Testis (tissue), 2 donors: ENCODE measurements around the gene LRRFIP1.

Experiments
- POLR2A ChIP-seq: fragments of 450-650 bp; IDR thresholded peaks from one replicate; pipeline ENCODE4 v1.6.1; 2017; ENCODE audit warnings: antibody characterized with exemption, mild to moderate bottlenecking, moderate library complexity
- TF ChIP-seq, protein P1 (sequence below), 3 experiments: fragments of 450-650 bp in 2 of 3; fragments of 200-600 bp in 1 of 3; sonication (generic) in 1 of 3; IDR thresholded peaks; one replicate each; pipeline ENCODE4 v1.5.1; 2016 to 2019; ENCODE audit warnings: antibody characterized with exemption in 3 of 3, mild to moderate bottlenecking in 2 of 3, moderate library complexity in 1 of 3

DNA sequence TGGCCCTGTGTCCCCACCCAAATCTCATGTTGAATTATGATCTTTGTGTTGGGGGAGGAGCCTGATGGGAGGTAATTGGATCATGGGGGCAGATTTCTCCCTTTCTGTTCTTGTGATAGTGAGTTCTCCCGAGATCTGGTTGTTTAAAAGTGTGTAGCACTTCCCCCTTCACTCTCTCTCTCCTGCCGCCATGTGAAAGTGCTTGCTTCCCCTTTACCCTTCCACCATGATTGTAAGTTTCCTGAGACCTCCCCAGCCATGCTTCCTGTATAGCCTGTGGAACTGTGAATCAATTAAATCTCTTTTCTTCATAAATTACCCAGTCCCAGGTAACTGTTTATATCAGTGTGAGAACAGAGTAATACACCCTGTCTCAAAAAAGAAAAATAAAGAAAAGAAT is 25.5 kb downstream of the LRRFIP1 start:
- TF ChIP-seq, protein P1, sequence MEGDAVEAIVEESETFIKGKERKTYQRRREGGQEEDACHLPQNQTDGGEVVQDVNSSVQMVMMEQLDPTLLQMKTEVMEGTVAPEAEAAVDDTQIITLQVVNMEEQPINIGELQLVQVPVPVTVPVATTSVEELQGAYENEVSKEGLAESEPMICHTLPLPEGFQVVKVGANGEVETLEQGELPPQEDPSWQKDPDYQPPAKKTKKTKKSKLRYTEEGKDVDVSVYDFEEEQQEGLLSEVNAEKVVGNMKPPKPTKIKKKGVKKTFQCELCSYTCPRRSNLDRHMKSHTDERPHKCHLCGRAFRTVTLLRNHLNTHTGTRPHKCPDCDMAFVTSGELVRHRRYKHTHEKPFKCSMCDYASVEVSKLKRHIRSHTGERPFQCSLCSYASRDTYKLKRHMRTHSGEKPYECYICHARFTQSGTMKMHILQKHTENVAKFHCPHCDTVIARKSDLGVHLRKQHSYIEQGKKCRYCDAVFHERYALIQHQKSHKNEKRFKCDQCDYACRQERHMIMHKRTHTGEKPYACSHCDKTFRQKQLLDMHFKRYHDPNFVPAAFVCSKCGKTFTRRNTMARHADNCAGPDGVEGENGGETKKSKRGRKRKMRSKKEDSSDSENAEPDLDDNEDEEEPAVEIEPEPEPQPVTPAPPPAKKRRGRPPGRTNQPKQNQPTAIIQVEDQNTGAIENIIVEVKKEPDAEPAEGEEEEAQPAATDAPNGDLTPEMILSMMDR (IDR thresholded peaks at IDR 0.05) = no peak
- TF ChIP-seq POLR2A = no peak
